HEK293 (cell line): ENCODE results near the gene CROCC.

Experiments used
- EGR2 ChIP-seq: fragments of 450-650 bp; formaldehyde crosslinking; IDR thresholded peaks from 2 replicates; pipeline ENCODE4 v1.5.1; 2016; ENCODE audit warnings: low read depth, missing biosample characterization, missing genetic modification characterization
- FEZF1 ChIP-seq: fragments of 450-650 bp; formaldehyde crosslinking; IDR thresholded peaks from 2 replicates; pipeline ENCODE4 v1.5.1; 2016; ENCODE audit warnings: missing biosample characterization, missing genetic modification characterization
- KLF10 ChIP-seq: fragments of 450-650 bp; IDR thresholded peaks from 2 replicates; pipeline ENCODE4 v1.5.1; 2018; ENCODE audit warnings: missing biosample characterization, mild to moderate bottlenecking, missing genetic modification characterization
- KLF17 ChIP-seq: fragments of 450-650 bp; formaldehyde crosslinking; IDR thresholded peaks from 2 replicates; pipeline ENCODE4 v1.5.1; 2016; ENCODE audit warnings: missing biosample characterization, missing genetic modification characterization
- TSHZ1 ChIP-seq: fragments of 450-650 bp; formaldehyde crosslinking; IDR thresholded peaks from 2 replicates; pipeline ENCODE4 v1.5.1; 2016; ENCODE audit warnings: missing biosample characterization, missing genetic modification characterization, borderline replicate concordance
- ZBTB1 ChIP-seq: fragments of 450-650 bp; formaldehyde crosslinking; IDR thresholded peaks from 2 replicates; pipeline ENCODE4 v1.5.1; 2016; ENCODE audit warnings: missing biosample characterization, missing genetic modification characterization
- ZNF175 ChIP-seq: fragments of 450-650 bp; formaldehyde crosslinking; IDR thresholded peaks from 2 replicates; pipeline ENCODE4 v1.5.1; 2016; ENCODE audit warnings: missing biosample characterization, missing genetic modification characterization
- ZNF202 ChIP-seq: fragments of 450-650 bp; formaldehyde crosslinking; IDR thresholded peaks from 2 replicates; pipeline ENCODE4 v1.5.1; 2016; ENCODE audit warnings: missing biosample characterization, missing genetic modification characterization, borderline replicate concordance
- ZNF280C ChIP-seq: fragments of 450-650 bp; formaldehyde crosslinking; IDR thresholded peaks from 2 replicates; pipeline ENCODE4 v1.5.1; 2016; ENCODE audit warnings: missing biosample characterization, missing genetic modification characterization
- ZNF324 ChIP-seq: fragments of 450-650 bp; formaldehyde crosslinking; IDR thresholded peaks from 2 replicates; pipeline ENCODE4 v1.5.1; 2016; ENCODE audit warnings: missing biosample characterization, missing genetic modification characterization
- ZNF423 ChIP-seq: fragments of 450-650 bp; formaldehyde crosslinking; IDR thresholded peaks from 2 replicates; pipeline ENCODE4 v1.5.1; 2016; ENCODE audit warnings: missing biosample characterization, missing genetic modification characterization
- ZNF473 ChIP-seq: fragments of 450-650 bp; formaldehyde crosslinking; IDR thresholded peaks from 2 replicates; pipeline ENCODE4 v1.5.1; 2017; ENCODE audit warnings: missing biosample characterization, missing genetic modification characterization
- ZNF510 ChIP-seq: fragments of 450-650 bp; formaldehyde crosslinking; IDR thresholded peaks from 2 replicates; pipeline ENCODE4 v1.5.1; 2018; ENCODE audit warnings: mild to moderate bottlenecking, missing genetic modification characterization, missing biosample characterization; ENCODE audit not compliant: insufficient replicate concordance
- ZNF571 ChIP-seq: fragments of 450-650 bp; formaldehyde crosslinking; IDR thresholded peaks from 2 replicates; pipeline ENCODE4 v1.5.0; 2017; ENCODE audit warnings: missing biosample characterization, missing genetic modification characterization
- ZNF626 ChIP-seq: fragments of 450-650 bp; sonication (Bioruptor Pico); formaldehyde crosslinking; IDR thresholded peaks from 2 replicates; pipeline ENCODE4 v1.5.1; 2018; ENCODE audit warnings: missing biosample characterization, missing genetic modification characterization, inconsistent platforms
- ZNF645 ChIP-seq: fragments of 450-650 bp; formaldehyde crosslinking; IDR thresholded peaks from 2 replicates; pipeline ENCODE4; 2016; ENCODE audit warnings: missing biosample characterization, missing genetic modification characterization
- ZNF707 ChIP-seq: fragments of 450-650 bp; formaldehyde crosslinking; IDR thresholded peaks from 2 replicates; pipeline ENCODE4 v1.5.1; 2016; ENCODE audit warnings: missing biosample characterization, missing genetic modification characterization
- ZNF785 ChIP-seq: fragments of 450-650 bp; formaldehyde crosslinking; IDR thresholded peaks from 2 replicates; pipeline ENCODE4 v1.5.1; 2016; ENCODE audit warnings: missing biosample characterization, missing genetic modification characterization
- ZNF791 ChIP-seq: fragments of 450-650 bp; formaldehyde crosslinking; IDR thresholded peaks from 2 replicates; pipeline ENCODE4 v1.5.1; 2016; ENCODE audit warnings: missing biosample characterization, missing genetic modification characterization
- ZNF830 ChIP-seq: fragments of 450-650 bp; IDR thresholded peaks from 2 replicates; pipeline ENCODE4 v1.5.0; 2018; ENCODE audit warnings: missing biosample characterization, missing genetic modification characterization, low read depth, mild to moderate bottlenecking, moderate library complexity

Gene CROCC

GRCh38 chr1:16960560-16961296, 39.0 kb downstream of the CROCC start (continued):
- no peak; the same call in 1 of the 2 replicates for TF ChIP-seq KLF10 (tag by site-specific recombination)
- no peak for TF ChIP-seq ZNF280C (tag by site-specific recombination)
- no peak for TF ChIP-seq TSHZ1
- no peak for TF ChIP-seq ZNF791 (tag by site-specific recombination)
- no peak for TF ChIP-seq ZNF510 (tag by site-specific recombination)
- TF ChIP-seq ZNF473 = no peak
- no peak for TF ChIP-seq ZBTB1 (tag by site-specific recombination)
- TF ChIP-seq ZNF645 (tag by site-specific recombination) = no peak
- TF ChIP-seq KLF17 (tag by site-specific recombination) = no peak
- TF ChIP-seq ZNF202 (tag by site-specific recombination) = no peak
- TF ChIP-seq ZNF707 (tag by site-specific recombination) = no peak
- no peak for TF ChIP-seq ZNF571 (tag by site-specific recombination)
- no peak for TF ChIP-seq ZNF175
- TF ChIP-seq ZNF324 (tag by site-specific recombination) = no peak
- TF ChIP-seq ZNF830 (tag by site-specific recombination) = no peak
- no peak for TF ChIP-seq EGR2 (tag by site-specific recombination)
- no peak for TF ChIP-seq ZNF423 (tag by site-specific recombination)
- no peak for TF ChIP-seq ZNF626 (tag by site-specific recombination)
- no peak for TF ChIP-seq ZNF785 (tag by site-specific recombination)
- no peak for TF ChIP-seq FEZF1 (tag by site-specific recombination)
- TF ChIP-seq, all 188 proteins: peak for 28
